NCI-H1092 (cell line): Measurements from ENCODE around the gene GLRA3.
"Not testable (repeated sequence)": the region's sequence is repeated elsewhere in the genome, so short reads cannot be mapped to it uniquely, and the experiment has no call there.

Experiments
- DNase-seq: peaks from one replicate; lab custom pipeline; 2025; lab: John Stamatoyannopoulos, UW

The GLRA3 gene

DNA sequence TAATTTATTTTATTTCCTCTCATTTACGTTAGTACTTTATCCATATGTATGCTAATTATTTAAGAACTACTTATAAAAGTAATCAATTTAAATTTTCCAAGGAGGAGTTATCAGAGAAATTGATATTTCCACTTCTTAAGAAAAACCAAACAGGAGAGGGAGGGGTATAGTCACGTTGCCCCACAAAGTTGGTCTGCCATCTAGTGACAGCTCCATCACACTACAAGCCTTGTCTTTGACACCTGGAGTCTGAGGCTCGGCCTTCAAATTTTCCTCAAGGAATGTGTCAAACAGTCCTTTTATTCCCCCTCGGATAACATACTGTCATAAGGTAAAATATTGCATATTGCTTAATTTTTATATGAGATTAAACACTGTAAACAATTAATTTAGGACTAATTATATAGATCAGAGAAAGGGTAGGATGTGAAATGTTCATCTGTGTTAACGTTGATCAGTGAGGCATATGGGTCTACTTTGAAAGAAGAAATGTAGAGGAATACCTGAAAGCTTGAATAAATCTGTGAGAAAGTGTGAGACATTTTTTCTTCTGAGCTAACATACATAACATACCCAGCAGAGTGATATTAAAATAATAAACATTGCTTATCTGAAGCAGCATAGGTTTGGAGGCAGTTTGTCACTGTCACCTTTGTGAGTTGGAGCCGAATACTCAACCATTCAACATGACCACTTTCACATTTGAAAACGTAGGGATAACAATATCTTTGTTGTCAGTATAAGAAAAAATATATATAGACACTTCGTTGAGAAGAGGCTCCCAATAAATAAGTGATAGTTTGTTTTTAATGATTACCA, 114.4 kb downstream of the GLRA3 start:
- DNase-seq, result peak; percentile 15

DNA sequence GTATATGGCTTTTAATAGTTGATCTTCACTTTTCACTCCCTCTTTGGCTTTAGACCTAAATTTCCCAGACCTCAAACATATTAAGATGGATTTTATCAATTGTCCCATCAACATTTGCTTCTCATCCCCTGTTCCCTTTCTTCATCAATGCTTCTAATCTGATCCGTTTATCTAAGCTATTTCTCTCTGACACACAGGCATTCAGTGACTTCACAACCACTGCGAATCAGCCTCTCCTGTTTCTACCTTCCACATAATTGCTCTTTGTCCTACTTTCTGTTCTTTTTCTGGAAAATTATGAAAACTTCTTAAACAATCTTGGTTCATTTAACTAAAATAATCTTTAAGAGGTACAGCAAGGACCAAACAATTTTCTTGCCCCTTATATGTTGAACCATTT, 115.2 kb downstream of the GLRA3 start:
- DNase-seq, result no peak

DNA sequence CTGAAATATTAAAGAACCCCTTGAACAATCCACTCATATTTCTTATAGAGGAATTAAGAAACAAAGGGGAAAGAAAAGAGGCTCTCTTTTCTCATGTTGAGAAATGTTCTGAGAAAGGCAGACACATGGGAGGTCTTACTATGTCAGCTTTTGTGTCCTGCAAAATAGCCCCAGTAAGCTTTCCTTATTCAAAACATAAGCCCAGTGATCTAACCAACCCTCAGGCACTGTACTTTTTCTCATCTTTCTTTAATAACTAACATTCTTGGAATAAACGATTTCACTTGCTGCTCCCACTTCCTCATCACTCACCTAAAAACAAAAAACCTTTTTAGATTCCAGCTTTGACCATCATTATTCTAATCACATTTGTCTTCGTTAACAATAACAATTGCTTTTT, 115.9 kb downstream of the GLRA3 start:
- DNase-seq, result no peak

DNA sequence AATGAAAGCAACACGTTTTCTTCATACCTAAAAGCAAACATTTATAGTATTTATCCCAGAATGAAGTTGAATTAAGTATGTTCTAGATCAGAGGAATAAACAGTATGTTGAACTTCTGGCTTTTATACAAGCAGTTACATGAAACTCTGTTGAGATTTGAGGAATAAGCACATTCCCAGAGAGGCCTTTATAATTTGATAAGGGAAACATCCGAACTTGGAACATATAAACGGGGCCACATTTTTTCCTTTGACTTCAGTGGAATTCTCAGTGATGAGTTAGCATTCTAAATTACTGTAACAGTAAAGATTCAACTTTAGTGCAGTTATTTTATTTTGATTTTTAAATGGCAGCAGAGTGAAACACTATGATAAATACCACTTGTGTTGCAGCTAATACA, 119.5 kb downstream of the GLRA3 start:
- DNase-seq, result no peak

DNA sequence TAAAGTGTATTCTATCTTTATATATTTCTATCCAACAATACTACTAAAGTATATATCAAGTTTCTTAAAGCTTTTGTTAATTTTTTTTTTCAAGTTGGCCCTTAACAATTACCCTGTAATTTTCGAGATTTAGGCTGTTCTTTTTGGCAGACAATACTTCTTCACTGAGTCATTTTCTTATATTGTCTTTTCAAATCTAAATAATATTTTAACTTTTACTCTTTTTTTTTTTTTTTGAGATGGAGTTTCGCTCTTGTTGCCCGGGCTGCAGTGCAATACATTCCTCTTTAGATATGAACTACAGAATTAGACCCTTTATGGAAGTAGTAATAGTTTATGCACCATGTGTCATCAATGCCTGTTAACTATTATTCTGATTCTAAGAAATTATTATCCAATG, 120.7 kb downstream of the GLRA3 start:
- DNase-seq, result no peak

DNA sequence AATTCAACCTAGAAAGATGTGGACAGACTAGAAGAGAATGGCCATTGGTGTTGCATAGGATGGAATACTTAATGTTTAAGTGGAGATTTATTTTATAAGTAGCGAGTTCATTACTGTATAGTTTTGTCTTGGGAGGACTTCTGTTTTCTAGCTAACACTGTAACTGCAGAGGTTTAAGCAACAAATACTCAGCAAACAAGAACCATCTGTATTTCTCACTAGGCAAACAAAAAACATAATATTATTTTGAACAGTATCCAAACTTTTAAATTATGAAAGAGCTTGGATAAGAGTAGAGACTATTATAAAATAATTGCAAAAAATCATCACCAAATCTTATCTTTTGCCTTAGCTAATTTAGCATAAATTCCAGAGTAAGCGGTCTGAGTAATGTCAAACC, 121.1 kb downstream of the GLRA3 start:
- DNase-seq, result no peak

DNA sequence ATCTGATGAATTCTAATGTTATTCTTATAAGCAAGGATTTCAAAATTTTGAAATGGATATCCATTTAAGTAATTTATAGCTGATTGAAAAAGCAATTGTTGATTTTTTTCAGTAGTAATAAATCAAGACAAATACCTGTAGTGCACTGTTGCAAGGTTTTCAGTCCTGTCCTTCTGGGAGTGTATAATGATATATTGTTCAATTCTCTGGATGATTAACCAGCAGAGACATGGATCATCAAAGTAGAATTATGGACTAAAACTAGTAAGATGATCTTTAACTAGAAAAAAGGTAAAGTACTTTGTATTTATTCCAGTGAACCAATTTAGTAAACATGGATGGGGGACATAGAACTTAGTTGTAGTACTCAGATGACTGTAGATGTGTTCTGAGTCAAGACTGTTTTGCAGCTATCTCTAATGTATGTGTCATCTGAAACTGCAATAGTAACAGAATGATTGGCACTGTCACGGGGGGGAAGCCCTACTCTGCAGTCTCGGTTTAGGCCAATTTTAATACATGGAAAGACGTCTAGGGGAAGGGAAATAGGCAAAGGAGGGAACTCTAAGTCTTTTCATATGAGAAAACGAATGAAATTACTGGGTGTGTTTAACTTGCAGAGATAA, 121.9 kb downstream of the GLRA3 start:
- no peak for DNase-seq

DNA sequence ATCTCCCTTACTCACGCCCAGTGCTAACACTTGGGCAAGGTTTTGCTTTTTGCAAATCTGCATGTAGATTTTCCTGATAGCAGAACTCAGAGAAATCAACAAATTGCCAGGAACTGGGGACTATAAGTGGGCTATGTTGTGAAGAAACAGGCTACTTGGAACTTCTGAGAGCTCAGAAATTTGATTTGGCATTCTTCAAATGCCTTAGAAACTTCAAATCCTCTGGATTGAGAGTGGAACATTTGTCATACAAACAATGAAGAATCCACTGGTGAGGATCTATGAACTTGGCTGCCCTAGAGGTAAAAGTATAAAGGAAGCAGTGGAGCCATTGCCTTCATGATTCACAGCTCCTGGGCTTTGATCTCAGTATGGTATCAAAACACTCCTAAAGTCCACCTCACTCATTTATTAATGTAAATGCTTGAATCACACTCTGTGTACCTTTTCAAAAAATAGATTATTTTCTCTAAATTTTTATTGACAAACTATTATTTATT, 126.0 kb downstream of the GLRA3 start:
- no peak for DNase-seq

DNA sequence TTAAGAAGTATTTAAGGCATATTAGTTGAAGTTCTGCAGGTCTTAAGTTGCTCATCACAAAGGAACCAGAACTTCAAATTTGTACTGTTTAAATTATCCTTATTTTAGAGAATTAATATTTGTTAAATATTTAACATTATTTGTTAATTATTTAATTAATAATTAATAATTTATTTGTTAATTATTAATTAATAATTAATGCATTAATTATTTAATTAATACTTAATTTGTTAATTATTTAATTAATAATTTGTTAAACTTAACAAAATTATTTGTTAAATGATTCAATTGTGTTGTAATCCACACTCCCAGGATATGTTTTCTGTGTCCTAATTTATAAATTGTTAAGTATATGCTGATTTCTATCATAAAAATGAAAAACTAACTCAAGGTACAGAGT, 129.4 kb downstream of the GLRA3 start:
- no peak for DNase-seq

DNA sequence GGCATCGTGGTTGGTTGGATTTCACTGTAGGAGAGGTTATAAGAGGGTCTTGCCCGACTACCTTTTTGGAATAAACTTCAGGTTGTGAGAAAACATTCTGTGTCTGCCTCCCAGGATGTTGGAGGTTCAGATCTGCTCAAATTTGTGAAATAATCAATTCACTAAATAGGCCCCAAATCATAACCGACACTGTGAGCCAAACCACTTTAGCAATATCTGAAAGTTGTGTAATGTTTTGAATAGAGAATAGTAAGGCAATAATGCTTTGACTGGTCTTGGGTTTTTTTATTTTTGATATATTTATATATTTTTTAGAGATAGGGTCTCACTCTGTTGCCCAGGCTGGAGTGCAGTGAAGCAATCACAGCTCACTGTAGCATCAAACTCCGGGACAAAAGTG, 131.2 kb downstream of the GLRA3 start:
- DNase-seq, result no peak

DNA sequence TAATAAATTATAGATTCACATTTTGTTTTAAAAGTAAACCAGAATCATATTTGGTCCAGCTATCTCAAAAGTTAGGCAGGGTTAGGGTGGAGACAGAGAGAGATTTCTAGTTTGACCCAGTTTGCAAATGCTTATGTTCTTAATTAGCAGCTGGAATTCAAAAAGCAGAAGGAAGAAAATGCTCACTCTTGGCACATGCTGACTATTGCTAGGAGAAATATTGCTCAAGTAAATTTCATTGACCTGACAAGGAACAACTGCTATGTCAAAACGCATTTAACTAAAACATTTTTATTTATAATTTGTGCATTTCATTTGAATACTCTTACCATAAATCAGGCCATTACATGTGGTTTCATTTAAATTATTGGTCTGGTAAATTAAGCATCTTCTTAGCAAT, 131.8 kb downstream of the GLRA3 start:
- no peak for DNase-seq

DNA sequence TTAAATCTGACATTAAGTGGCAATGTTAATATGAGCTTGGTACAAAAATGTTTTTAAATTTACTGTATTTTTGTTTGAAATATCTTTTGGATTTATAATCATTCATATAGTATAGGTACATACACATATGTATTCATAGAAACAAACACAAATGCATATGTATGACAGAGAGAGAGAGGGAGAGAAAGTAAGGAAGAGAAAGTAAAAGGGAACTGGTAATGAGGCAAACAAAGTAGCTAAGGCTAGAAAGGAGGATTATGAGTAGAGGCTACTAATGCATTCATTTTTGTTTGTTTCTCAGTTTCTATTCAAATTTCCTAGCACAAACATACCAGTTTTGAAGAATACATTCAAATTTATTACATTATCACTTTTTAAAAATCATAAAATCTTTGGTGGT, 132.4 kb downstream of the GLRA3 start:
- no peak for DNase-seq

DNA sequence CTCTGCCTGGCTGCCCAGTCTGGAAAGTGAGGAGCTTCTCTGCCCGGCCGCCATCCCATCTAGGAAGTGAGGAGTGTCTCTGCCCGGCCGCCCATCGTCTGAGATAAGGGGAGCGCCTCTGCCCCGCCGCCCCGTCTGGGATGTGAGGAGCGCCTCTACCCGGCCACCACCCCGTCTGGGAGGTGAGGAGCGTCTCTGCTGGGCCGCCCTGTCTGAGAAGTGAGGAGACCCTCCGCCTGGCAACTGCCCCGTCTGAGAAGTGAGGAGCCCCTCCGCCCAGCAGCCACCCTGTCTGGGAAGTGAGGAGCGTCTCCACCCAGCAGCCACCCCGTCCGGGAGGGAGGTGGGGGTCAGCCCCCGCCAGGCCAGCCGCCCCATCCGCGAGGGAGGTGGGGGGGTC, 137.2 kb downstream of the GLRA3 start:
- not testable (repeated sequence) for DNase-seq

DNA sequence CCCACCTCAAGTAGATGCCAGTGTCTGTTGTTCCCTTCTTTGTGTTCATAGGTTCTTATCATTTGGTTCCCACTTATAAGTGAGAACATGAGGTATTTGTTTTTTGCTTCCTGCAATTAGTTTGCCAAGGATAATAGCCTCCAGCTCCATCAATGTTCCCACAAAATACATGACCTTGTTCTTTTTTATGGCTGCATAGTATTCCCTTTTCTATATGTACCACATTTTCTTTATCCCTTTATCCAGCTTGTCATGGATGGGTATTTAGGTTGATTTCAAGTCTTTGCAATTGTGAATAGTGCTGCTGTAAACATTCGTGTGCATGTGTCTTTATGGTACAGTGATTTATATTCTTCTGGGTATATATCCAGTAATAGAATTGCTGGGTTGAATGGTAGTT, 138.4 kb downstream of the GLRA3 start:
- DNase-seq, result no peak

DNA sequence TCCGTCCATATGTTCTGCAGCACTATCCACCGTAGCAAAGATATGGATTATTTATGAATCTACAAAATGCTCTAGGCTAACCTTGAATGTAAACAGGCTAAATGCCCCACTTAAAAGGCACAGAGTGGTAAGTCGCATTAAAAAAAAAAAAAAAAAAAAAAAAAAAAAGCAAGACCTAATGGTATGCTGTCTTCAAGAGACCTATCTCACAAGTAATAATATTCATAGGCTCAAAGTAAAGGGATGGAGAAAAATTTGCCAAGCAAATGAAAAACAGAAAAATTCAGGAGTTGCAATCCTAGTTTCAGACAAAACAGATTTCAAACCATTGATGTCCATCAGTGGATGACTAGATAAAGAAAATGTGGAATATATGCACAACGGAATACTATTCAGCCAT, 139.4 kb downstream of the GLRA3 start:
- no peak for DNase-seq

DNA sequence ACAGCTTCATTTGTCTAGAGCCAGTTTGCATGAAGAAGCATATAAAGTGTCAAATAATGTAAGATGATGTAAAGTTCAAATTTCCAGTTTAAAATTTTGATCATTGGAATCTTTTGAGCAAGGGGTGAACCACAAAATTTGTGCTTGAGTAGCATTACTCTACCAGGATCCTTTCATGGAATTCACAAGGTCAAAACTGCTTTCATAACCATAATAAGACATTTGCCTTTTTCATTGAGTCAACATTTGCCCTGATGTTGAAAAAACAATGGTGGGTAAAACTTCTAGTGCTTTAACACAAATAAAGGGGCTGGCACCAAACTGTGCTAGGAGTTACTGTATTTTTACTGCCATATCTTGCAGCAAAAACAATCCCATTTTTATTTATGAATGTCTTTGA, 142.2 kb downstream of the GLRA3 start:
- DNase-seq, result no peak

DNA sequence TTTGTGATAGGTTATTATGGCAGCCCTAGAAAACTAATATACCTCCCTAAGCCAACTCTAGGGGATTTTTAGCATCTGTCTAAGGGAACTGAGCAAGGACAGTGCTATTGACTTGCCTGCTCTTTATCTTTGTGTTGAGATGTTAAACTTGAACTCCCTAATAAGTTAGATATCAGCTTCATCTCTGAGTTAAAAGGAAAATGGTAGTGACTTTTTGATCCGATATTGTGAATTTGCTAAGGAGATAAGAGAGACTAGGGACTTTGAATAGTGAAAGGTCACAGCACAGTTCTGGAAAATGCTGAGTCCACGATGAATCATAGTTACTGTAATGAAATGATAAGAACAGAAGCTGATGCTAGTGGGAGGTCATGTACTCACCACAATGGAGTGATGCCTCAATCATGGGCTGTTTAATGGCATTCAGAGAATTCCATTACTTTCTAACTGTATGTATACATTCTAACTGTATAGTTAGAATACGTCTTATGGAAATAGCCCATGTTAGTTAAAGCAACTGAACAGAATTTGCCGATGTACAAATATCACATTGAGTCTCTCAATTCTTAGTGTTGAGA, 147.2 kb downstream of the GLRA3 start:
- DNase-seq, result no peak

DNA sequence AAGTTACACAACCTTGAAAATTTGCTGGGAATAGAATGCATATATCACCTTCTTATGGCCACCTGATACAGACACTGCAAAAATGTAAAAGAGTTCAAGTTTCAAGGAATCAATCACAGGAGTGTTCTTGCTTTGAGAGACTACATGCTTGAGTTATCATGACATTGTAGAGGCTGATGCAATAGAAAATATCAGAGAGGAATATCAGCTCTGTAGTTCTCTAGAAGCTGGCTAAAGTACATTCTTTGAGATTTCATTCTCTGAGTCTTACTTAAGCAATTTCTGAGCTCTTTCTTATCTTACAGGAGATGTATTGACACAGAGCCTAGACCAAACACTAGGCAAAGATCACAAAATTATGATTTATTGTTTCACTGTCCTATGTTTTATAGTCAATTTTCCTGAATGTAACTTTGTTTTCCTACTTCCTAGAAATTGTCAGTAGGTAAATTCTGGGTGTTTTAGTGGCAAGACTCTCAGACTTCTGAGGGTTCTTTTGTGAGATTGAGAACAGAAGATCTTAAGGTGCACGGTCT, 154.7 kb downstream of the GLRA3 start:
- DNase-seq, result no peak

DNA sequence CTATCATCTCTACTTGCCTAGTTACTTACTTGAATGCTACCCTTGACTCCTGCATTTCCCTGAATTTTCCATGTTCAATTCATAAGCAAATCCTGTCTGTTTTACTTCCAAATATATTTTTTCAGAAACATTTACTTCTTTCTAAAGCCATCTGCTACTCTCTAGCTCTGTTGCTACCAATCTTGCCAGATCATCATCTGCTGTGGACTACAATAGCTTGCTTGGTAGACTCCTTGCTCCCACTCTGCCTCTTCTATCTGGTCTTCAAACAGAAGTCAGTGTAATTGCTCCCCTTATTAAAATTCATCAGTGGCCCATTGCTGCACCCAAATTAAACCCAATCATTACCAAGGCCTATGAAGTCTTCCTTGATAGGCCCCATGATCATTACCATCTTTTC, 155.2 kb downstream of the GLRA3 start:
- no peak for DNase-seq

DNA sequence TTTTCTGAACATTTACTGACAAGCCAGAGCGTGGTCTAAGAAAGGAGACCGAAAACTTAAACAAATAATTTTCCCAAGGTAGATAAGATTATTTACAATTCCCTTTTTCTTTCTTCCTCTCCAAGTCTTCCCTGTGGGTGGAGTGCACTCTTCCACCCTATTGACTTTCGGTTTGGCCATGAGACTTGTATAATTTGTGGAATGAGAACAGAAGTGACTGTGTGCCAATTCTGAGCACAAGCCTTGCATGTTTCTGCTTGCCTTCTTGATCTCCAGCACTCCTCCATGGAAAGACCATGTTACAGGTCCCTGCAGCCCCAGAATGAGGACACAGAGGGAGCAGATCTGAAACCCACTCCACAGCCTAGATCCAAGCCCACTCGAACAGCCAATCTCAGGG, 156.8 kb downstream of the GLRA3 start:
- DNase-seq, result no peak

DNA sequence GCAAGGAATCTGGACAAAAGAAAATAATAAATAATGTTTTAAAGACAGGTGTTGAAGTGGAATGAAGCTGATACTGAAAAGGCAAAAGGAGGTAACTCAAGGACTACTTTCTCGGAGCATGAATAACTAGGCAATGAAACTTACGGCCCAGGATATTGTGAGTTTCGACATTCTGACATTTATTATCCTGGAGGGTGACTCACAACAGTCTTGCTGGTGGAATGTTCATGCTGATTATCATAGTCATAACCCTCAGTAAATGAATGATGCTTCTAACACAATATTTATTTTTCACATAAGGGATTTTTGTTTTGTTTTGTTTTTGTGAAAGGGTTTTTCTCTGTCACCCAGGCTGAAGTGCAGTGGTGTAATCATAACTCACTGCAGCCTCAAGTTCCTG, 159.8 kb downstream of the GLRA3 start:
- DNase-seq, result no peak

DNA sequence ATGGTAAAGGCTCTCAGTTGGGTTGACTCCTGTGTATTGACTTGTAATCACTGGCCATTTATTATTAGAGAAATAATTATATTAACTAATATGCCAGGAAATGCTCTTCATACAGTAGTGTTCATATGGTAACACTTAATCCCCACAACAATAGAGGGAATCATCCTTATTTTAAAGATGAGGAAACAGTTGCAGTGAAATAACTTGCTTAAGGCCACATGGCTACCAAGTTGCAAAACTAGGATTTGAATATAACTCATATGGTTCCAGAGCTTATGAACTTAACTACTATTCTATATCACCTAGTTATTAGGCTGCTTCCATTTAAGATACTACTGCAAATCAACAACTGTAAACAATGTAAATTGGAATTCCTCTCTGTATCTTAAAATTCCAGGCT, 163.2 kb downstream of the GLRA3 start:
- no peak for DNase-seq

DNA sequence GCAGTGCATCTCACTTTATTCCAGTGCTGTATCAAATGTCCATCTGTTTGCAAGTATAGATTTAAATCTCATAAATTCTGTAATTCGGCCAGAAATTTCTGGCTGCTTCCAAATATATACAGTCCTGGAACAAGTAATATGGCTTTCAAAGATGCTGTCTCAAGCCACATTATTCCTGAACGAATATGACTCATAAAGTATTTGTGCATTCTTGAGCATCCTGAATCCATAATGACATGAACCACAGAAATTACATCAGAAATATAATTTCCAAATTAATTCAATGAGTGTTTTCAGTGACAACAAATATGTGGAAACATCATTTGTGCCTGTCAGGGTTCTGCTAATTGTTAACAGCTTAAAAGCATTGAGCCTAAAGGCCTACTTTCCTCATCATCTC, 165.8 kb downstream of the GLRA3 start:
- no peak for DNase-seq
